HG02970 (cell line): ENCODE data around the gene CSAG1.
"Not testable (repeated sequence)": the region's sequence is repeated elsewhere in the genome, so short reads cannot be mapped to it uniquely, and the experiment has no call there.

Experiments
- ATAC-seq: cut with Tn5 transposase; IDR thresholded peaks from one replicate; pipeline ENCODE4 v1.9.1; 2021; ENCODE audit warnings: mild to moderate bottlenecking, moderate library complexity, moderate number of reproducible peaks; ENCODE audit not compliant: unreplicated experiment, low FRiP score

The CSAG1 gene

DNA sequence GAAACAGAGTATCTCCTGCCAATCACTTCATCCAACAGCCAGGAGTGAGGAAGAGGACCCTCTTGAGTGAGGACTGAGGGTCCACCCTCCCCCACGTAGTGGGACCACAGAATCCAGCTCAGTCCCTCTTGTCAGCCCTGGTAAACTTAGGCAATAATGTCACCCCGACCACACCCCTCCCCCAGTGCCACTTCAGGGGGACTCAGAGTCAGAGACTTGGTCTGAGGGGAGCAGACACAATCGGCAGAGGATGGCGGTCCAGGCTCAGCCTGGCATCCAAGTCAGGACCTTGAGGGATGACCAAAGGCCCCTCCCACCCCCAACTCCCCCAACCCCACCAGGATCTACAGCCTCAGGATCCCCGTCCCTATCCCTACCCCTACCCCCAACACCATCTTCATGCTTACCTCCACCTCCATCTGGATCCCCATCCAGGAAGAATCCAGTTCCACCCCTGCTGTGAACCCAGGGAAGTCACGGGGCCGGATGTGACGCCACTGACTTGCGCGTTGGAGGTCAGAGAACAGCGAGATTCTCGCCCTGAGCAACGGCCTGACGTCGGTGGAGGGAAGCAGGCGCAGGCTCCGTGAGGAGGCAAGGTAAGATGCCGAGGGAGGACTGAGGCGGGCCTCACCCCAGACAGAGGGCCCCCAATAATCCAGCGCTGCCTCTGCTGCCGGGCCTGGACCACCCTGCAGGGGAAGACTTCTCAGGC, at the start of gene CSAG1, which contains the start of gene MAGEA12:
CSAG1 (minus strand) TSS at position 461 of the 715 bp plus-strand sequence. CDS start 1,261 bp downstream, outside the sequence.
MAGEA12 (plus strand) TSS at position 497 of the 715 bp plus-strand sequence. CDS start 2,405 bp downstream, outside the sequence.
- ATAC-seq = no peak

- not testable (repeated sequence) for ATAC-seq
Measured at GRCh38 chrX:152769549-152770289, 36.2 kb upstream of the CSAG1 start, which contains the start of gene MAGEA6. TSS of gene MAGEA6 (minus strand) at chrX:152769689. CDS start at chrX:152767650, 2,039 bp downstream.

GRCh38 chrX:152766562-152766961, 33.0 kb upstream of the CSAG1 start:
- not testable (repeated sequence) for ATAC-seq

GRCh38 chrX:152761582-152761981, 28.1 kb upstream of the CSAG1 start:
- not testable (repeated sequence) for ATAC-seq

GRCh38 chrX:152759544-152759943, 26.0 kb upstream of the CSAG1 start:
- not testable (repeated sequence) for ATAC-seq

DNA sequence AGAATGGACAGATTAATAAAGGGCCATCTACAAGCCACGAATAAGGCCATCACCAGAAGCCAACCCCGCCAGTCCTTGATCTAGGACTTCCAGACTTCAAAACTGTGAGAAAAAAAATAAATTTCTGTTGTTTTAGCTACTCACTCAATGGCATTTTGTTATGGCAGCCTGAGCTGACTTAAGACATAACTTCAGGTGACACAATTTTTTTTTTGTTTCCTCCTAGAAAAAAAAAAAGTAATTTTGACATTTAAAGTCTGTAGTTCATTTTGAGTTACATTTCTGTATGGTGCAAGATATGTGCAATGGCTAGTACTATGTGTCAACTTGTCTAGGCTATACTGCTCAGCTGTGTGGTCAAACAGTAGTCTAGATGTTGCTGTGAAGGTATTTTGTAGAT, 25.4 kb upstream of the CSAG1 start, which contains the start of gene CSAG3:
CSAG3 (plus strand) TSS at position 301 of the 400 bp plus-strand sequence.
- not testable (repeated sequence) for ATAC-seq

GRCh38 chrX:152754871-152755270, 21.4 kb upstream of the CSAG1 start:
- ATAC-seq = not testable (repeated sequence)

GRCh38 chrX:152753686-152754650, 20.4 kb upstream of the CSAG1 start, which contains the start of gene MAGEA2:
TSS of gene MAGEA2 (minus strand) at chrX:152753842. CDS start at chrX:152751363, 2,479 bp downstream.
- ATAC-seq = not testable (repeated sequence)

- ATAC-seq = no peak
Measured at GRCh38 chrX:152738560-152738959, 5.0 kb upstream of the CSAG1 start.

DNA sequence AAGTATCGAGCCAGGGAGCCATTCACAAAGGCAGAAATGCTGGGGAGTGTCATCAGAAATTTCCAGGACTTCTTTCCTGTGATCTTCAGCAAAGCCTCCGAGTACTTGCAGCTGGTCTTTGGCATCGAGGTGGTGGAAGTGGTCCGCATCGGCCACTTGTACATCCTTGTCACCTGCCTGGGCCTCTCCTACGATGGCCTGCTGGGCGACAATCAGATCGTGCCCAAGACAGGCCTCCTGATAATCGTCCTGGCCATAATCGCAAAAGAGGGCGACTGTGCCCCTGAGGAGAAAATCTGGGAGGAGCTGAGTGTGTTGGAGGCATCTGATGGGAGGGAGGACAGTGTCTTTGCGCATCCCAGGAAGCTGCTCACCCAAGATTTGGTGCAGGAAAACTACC, 3.0 kb upstream of the CSAG1 start:
- not testable (repeated sequence) for ATAC-seq

GRCh38 chrX:152735860-152736511, 2.5 kb upstream of the CSAG1 start:
- ATAC-seq = no peak

GRCh38 chrX:152735101-152735500, 1.6 kb upstream of the CSAG1 start:
- no peak for ATAC-seq

- not testable (repeated sequence) for ATAC-seq
Measured at GRCh38 chrX:152734143-152734858, 780 bp upstream of the CSAG1 start.

DNA sequence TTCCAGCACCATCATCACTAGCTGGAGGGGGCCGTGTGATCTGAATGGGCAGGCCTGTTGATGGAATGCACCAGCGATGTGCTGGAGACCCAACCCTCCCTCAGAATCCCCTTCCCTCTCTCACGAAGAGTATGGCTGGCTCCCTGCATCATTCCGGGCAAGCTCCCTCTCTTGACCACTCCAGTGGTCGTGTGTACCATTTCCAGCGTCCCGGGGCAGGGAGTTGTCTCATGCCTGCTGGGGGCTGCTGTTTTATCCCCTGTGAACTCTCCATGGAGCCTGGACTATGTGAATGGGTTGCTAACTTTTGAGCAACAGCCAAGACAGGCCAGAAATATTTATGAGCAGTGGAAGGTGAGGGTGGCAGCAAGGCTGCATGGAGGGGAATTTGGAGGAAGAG, 8.1 kb downstream of the CSAG1 start:
- no peak for ATAC-seq

DNA sequence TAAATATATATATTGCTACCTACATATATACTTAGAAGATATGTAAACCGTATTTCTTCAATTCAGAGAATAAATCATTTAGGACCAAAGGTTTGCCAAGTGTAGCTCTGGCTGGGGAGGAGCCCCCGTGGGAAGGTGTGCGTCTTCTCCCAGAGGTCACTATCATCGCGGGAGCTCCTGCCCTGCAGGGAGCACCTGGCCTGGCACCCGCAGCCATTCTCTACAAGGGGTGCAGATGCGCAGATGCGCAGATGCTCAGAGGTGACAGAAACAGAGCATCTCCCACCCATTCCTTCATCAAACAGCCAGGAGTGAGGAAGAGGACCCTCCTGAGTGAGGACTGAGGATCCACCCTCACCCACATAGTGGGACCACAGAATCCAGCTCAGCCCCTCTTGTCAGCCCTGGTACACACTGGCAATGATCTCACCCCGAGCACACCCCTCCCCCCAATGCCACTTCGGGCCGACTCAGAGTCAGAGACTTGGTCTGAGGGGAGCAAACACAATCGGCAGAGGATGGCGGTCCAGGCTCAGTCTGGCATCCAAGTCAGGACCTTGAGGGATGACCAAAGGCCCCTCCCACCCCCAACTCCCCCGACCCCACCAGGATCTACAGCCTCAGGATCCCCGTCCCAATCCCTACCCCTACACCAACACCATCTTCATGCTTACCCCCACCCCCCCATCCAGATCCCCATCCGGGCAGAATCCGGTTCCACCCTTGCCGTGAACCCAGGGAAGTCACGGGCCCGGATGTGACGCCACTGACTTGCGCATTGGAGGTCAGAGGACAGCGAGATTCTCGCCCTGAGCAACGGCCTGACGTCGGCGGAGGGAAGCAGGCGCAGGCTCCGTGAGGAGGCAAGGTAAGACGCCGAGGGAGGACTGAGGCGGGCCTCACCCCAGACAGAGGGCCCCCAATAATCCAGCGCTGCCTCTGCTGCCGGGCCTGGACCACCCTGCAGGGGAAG, 19.4 kb downstream of the CSAG1 start, which contains the start of gene MAGEA2B:
MAGEA2B (plus strand) TSS at position 814 of the 973 bp plus-strand sequence. CDS start 2,479 bp downstream, outside the sequence.
- not testable (repeated sequence) for ATAC-seq

DNA sequence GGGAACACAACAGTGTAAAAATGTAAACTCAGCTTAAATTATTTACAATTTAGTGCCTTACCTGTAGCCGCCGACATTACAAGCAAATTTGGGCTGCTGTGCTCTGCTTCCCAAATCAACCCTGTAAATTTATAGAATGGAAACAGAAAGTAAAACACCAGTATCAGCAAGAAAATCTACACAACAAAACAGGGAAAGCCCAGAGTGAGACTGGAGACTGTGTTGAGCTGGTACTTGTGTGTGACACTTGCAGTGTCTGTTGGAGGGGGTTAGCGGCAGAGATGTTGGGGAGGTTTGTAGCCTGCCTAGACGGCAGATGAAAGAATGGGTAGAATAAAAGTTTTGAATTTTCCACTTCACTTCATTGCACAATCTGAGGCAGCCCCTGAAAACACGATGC, 20.3 kb downstream of the CSAG1 start:
- ATAC-seq = not testable (repeated sequence)

GRCh38 chrX:152709173-152709572, 24.3 kb downstream of the CSAG1 start, which contains the start of gene CSAG2:
TSS of gene CSAG2 (minus strand) at chrX:152709273. CDS start at chrX:152709112, 161 bp downstream.
- ATAC-seq = not testable (repeated sequence)
